ENCODE results near the gene GATA3. TPM values are rescaled to one million over a fixed set of nuclear protein-coding genes. Genes with fewer than 3 reads are reported as not detected.

Gene GATA3
- polyA plus RNA-seq, 1 donor from 2014 or later = not detected

DNA sequence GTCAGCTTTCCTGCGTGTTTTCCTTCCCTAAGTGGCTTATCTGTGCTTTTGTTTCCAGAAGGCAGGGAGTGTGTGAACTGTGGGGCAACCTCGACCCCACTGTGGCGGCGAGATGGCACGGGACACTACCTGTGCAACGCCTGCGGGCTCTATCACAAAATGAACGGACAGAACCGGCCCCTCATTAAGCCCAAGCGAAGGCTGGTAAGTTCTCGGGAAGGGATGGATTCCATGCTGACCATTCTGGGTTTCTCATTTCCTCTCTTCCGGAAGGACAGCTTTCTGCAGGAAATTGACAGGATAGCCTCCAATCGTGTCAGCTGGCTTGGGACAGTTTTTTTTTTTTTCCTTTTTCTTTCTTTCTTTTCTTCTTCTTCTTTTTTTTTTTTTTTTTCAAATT is 9.4 kb downstream of the GATA3 start:
- Histone ChIP-seq H4K20me1 (ENCODE audit: insufficient read depth) (no peaks in the 10 kb centered on the region), H2AFZ (ENCODE audit: low read depth, low read length) (no peak overlapping the region), H3K27ac (ENCODE audit: low read length) (no peak overlapping the region), H3K9ac (ENCODE audit: low read length) (no peak overlapping the region), H3K9me3 (ENCODE audit: low read length) (no peaks in the 10 kb centered on the region), H3K9me2 (ENCODE audit: insufficient read depth, low read length) (no peaks in the 10 kb centered on the region), H3K4me2 (ENCODE audit: low read length) (no peak overlapping the region), H3K79me2 (replicated peaks; ENCODE audit: insufficient read depth, low read length) (no peaks in the 10 kb centered on the region), H3K27me3 (ENCODE audit: insufficient read depth, low read depth, low read length) (peaks cover 77% of the 10 kb centered on the region), H3F3A (ENCODE audit: insufficient read depth, low read length, poor library complexity, severe bottlenecking) (no peaks in the 10 kb centered on the region), H3K36me3 (ENCODE audit: insufficient read depth, low read length) (no peaks in the 10 kb centered on the region), H3K4me3 (ENCODE audit: low read length) (no peak overlapping the region)
- TF ChIP-seq SMC3 (conservative IDR thresholded peaks at IDR 0.05; ENCODE audit: poor library complexity) = no peak
- no peak for TF ChIP-seq MXI1 (conservative IDR thresholded peaks at IDR 0.05; ENCODE audit: poor library complexity, severe bottlenecking)
- TF ChIP-seq, protein P1, sequence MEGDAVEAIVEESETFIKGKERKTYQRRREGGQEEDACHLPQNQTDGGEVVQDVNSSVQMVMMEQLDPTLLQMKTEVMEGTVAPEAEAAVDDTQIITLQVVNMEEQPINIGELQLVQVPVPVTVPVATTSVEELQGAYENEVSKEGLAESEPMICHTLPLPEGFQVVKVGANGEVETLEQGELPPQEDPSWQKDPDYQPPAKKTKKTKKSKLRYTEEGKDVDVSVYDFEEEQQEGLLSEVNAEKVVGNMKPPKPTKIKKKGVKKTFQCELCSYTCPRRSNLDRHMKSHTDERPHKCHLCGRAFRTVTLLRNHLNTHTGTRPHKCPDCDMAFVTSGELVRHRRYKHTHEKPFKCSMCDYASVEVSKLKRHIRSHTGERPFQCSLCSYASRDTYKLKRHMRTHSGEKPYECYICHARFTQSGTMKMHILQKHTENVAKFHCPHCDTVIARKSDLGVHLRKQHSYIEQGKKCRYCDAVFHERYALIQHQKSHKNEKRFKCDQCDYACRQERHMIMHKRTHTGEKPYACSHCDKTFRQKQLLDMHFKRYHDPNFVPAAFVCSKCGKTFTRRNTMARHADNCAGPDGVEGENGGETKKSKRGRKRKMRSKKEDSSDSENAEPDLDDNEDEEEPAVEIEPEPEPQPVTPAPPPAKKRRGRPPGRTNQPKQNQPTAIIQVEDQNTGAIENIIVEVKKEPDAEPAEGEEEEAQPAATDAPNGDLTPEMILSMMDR (IDR thresholded peaks at IDR 0.05; ENCODE audit: poor library complexity, severe bottlenecking) = no peak
- TF ChIP-seq, protein P2, sequence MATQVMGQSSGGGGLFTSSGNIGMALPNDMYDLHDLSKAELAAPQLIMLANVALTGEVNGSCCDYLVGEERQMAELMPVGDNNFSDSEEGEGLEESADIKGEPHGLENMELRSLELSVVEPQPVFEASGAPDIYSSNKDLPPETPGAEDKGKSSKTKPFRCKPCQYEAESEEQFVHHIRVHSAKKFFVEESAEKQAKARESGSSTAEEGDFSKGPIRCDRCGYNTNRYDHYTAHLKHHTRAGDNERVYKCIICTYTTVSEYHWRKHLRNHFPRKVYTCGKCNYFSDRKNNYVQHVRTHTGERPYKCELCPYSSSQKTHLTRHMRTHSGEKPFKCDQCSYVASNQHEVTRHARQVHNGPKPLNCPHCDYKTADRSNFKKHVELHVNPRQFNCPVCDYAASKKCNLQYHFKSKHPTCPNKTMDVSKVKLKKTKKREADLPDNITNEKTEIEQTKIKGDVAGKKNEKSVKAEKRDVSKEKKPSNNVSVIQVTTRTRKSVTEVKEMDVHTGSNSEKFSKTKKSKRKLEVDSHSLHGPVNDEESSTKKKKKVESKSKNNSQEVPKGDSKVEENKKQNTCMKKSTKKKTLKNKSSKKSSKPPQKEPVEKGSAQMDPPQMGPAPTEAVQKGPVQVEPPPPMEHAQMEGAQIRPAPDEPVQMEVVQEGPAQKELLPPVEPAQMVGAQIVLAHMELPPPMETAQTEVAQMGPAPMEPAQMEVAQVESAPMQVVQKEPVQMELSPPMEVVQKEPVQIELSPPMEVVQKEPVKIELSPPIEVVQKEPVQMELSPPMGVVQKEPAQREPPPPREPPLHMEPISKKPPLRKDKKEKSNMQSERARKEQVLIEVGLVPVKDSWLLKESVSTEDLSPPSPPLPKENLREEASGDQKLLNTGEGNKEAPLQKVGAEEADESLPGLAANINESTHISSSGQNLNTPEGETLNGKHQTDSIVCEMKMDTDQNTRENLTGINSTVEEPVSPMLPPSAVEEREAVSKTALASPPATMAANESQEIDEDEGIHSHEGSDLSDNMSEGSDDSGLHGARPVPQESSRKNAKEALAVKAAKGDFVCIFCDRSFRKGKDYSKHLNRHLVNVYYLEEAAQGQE (IDR thresholded peaks at IDR 0.05; ENCODE audit: borderline replicate concordance) = no peak

DNA sequence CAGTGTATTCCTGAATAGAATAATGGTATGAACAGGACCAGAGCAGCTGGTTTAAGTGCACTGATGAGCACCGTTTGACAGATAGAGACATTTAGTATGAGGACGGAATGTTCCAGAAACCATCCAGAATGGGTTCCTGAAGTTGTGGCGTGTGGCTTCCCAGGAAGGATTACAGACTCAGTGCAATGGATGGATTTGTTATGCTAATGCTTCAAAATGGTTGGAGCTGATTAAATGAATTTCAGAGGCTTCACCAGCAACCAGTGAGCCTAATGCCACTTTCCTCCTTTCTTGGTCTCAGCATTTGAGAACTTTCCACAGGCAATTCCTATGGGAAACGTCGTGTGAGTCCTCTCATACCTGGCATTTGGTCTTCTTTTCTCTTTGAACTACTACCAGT is 9.9 kb downstream of the GATA3 start:
- Histone ChIP-seq H4K20me1 (ENCODE audit: insufficient read depth) (no peaks in the 10 kb centered on the region), H3K36me3 (ENCODE audit: insufficient read depth, low read length) (no peaks in the 10 kb centered on the region), H3K9me2 (ENCODE audit: insufficient read depth, low read length) (no peaks in the 10 kb centered on the region), H3K9ac (ENCODE audit: low read length) (no peak overlapping the region), H3K4me3 (ENCODE audit: low read length) (no peak overlapping the region), H2AFZ (ENCODE audit: low read depth, low read length) (no peak overlapping the region), H3K79me2 (replicated peaks; ENCODE audit: insufficient read depth, low read length) (no peaks in the 10 kb centered on the region), H3K9me3 (ENCODE audit: low read length) (no peaks in the 10 kb centered on the region), H3K4me2 (ENCODE audit: low read length) (no peak overlapping the region), H3F3A (ENCODE audit: insufficient read depth, low read length, poor library complexity, severe bottlenecking) (no peaks in the 10 kb centered on the region), H3K27ac (ENCODE audit: low read length) (no peak overlapping the region), H3K27me3 (ENCODE audit: insufficient read depth, low read depth, low read length) (peaks cover 72% of the 10 kb centered on the region)
- no peak for TF ChIP-seq POLR2AphosphoS5 (IDR thresholded peaks at IDR 0.05)
- TF ChIP-seq, protein P2 (IDR thresholded peaks at IDR 0.05; ENCODE audit: borderline replicate concordance) = no peak
- TF ChIP-seq, protein P1 (IDR thresholded peaks at IDR 0.05; ENCODE audit: poor library complexity, severe bottlenecking) = no peak
- TF ChIP-seq MXI1 (conservative IDR thresholded peaks at IDR 0.05; ENCODE audit: poor library complexity, severe bottlenecking) = no peak
- TF ChIP-seq EP300 (conservative IDR thresholded peaks at IDR 0.05; ENCODE audit: poor library complexity, severe bottlenecking) = no peak
- no peak for TF ChIP-seq TAF1 (IDR thresholded peaks at IDR 0.05; ENCODE audit: low read depth)
- no peak for TF ChIP-seq SMC3 (conservative IDR thresholded peaks at IDR 0.05; ENCODE audit: poor library complexity)
- no peak for TF ChIP-seq EZH2 (IDR thresholded peaks at IDR 0.05; ENCODE audit: borderline replicate concordance, insufficient read depth, low read length, poor library complexity, severe bottlenecking)

Data from neural cell (in vitro differentiated cells).